ENCODE data around the gene TMEM132E. TPM values are rescaled to one million over a fixed set of nuclear protein-coding genes. Genes with fewer than 3 reads are reported as not detected.

TMEM132E gene
- total RNA-seq, 3 donors from 2014 or later (not counting 1 experiment from before 2014, with no cell fraction given) = 0.05 to 0.08 TPM; not detected in 1

GRCh38 chr17:34641368-34641767, 62.0 kb downstream of the TMEM132E start:
- Histone ChIP-seq H3K27me3 (ENCODE audit: control insufficient read depth, insufficient read depth, low read length) (peaks cover 2% of the 10 kb centered on the region), H3K27ac (ENCODE audit: low read length) (no peak overlapping the region), H3K9me3 (ENCODE audit: control insufficient read depth, insufficient read depth, low read length) (no peaks in the 10 kb centered on the region), H3K4me1 (ENCODE audit: control insufficient read depth, insufficient read depth, low read length) (peaks cover 22% of the 10 kb centered on the region), H3K4me3 (ENCODE audit: low read length) (no peak overlapping the region), H3K36me3 (ENCODE audit: control insufficient read depth, insufficient read depth, low read length) (no peaks in the 10 kb centered on the region)
- TF ChIP-seq CTCF (IDR thresholded peaks at IDR 0.05) = no peak
- ATAC-seq (no peak), DNase-seq (no peak)
- H3K4me3 Mint-ChIP-seq = no peak overlapping the region
- H3K27ac Mint-ChIP-seq = no peak overlapping the region
- 79% methylated on average over 7 of the region's 7 CpGs for WGBS (ENCODE audit: insufficient coverage)
- no peaks in the 10 kb centered on the region for H3K9me3 Mint-ChIP-seq
- H3K36me3 Mint-ChIP-seq = no peaks in the 10 kb centered on the region
- H3K4me1 Mint-ChIP-seq = peaks cover 0 to 16% of the 10 kb centered on the region in 2 donors
- H3K27me3 Mint-ChIP-seq (ENCODE audit: low read depth in 2 of 2) = peaks cover 19 to 29% of the 10 kb centered on the region in 2 donors
- intact Hi-C loops (cut with micrococcal nuclease) = no loop called here

- no peak for ATAC-seq
- no peak overlapping the region for H3K4me3 Mint-ChIP-seq
Observed at GRCh38 chr17:34644941-34645550, 65.7 kb downstream of the TMEM132E start.

DNA sequence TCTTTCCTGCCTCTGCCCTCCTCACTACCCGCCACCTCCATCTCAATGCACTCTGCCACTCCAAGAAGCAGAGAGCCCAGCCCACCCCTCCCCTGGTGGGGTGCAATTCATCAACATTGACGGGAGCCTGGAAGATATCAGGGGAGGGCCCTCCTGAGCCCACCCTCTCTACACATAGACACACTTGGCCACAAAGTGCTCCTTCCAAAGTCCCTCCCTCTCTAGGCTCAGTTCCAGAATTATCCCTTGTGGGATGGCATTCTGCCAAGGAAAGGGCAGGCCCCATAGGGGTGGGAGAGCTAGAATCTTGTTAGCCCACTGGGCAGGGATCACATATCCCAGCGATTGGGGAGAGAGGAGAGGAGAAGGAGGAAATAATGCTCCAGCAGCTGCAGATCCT, 66.2 kb downstream of the TMEM132E start:
- ATAC-seq = no peak
- peaks cover 19 to 21% of the 10 kb centered on the region in 2 donors for H3K27me3 Mint-ChIP-seq (ENCODE audit: low read depth in 2 of 2)

More at GRCh38 chr17:34644941-34645550, 65.7 kb downstream of the TMEM132E start:
- no peaks in the 10 kb centered on the region for H3K36me3 ChIP-seq (ENCODE audit: control insufficient read depth, insufficient read depth, low read length)
- Mint-ChIP-seq H3K4me1 (no peaks in the 10 kb centered on the region), H3K27ac (no peak overlapping the region), H3K27me3 (ENCODE audit: low read depth in 2 of 2) (peaks cover 19 to 26% of the 10 kb centered on the region in 2 donors), H3K9me3 (no peaks in the 10 kb centered on the region), H3K36me3 (no peaks in the 10 kb centered on the region)
- WGBS (ENCODE audit: insufficient coverage) = 78% methylated on average over 3 of the region's 3 CpGs
- intact Hi-C loops (cut with micrococcal nuclease) = no loop called here
- no peak overlapping the region for H3K27ac ChIP-seq (ENCODE audit: low read length)
- no peaks in the 10 kb centered on the region for H3K9me3 ChIP-seq (ENCODE audit: control insufficient read depth, insufficient read depth, low read length)
- DNase-seq = no peak
- no peak overlapping the region for H3K4me3 ChIP-seq (ENCODE audit: low read length)
- H3K4me1 ChIP-seq (ENCODE audit: control insufficient read depth, insufficient read depth, low read length) = no peaks in the 10 kb centered on the region
- TF ChIP-seq CTCF (IDR thresholded peaks at IDR 0.05) = no peak
- no peaks in the 10 kb centered on the region for H3K27me3 ChIP-seq (ENCODE audit: control insufficient read depth, insufficient read depth, low read length)

More for the DNA sequence above, 66.2 kb downstream of the TMEM132E start:
- intact Hi-C loops (cut with micrococcal nuclease) = no loop called here
- no peak for DNase-seq
- no peaks in the 10 kb centered on the region for H3K27me3 ChIP-seq (ENCODE audit: control insufficient read depth, insufficient read depth, low read length)
- no peaks in the 10 kb centered on the region for H3K36me3 ChIP-seq (ENCODE audit: control insufficient read depth, insufficient read depth, low read length)
- no peak overlapping the region for H3K4me3 ChIP-seq (ENCODE audit: low read length)
- 17% methylated on average over 3 of the region's 3 CpGs for WGBS (ENCODE audit: insufficient coverage)
- no peak overlapping the region for H3K27ac Mint-ChIP-seq
- H3K27ac ChIP-seq (ENCODE audit: low read length) = no peak overlapping the region
- TF ChIP-seq CTCF (IDR thresholded peaks at IDR 0.05) = no peak
- H3K36me3 Mint-ChIP-seq = no peaks in the 10 kb centered on the region
- H3K4me1 Mint-ChIP-seq = no peaks in the 10 kb centered on the region
- H3K4me3 Mint-ChIP-seq = no peak overlapping the region
- H3K9me3 ChIP-seq (ENCODE audit: control insufficient read depth, insufficient read depth, low read length) = no peaks in the 10 kb centered on the region
- H3K4me1 ChIP-seq (ENCODE audit: control insufficient read depth, insufficient read depth, low read length) = no peaks in the 10 kb centered on the region
- no peaks in the 10 kb centered on the region for H3K9me3 Mint-ChIP-seq
